Measurements from ENCODE around the gene ZNF883. TPM values are rescaled to one million over a fixed set of nuclear protein-coding genes. Genes with fewer than 3 reads are reported as not detected.

The ZNF883 gene
- total and polyA plus RNA-seq, 2 of the 8 experiments (the other 6 are each of a cell fraction or from before 2014, with no cell fraction given) = 6.1 to 20.2 TPM

DNA sequence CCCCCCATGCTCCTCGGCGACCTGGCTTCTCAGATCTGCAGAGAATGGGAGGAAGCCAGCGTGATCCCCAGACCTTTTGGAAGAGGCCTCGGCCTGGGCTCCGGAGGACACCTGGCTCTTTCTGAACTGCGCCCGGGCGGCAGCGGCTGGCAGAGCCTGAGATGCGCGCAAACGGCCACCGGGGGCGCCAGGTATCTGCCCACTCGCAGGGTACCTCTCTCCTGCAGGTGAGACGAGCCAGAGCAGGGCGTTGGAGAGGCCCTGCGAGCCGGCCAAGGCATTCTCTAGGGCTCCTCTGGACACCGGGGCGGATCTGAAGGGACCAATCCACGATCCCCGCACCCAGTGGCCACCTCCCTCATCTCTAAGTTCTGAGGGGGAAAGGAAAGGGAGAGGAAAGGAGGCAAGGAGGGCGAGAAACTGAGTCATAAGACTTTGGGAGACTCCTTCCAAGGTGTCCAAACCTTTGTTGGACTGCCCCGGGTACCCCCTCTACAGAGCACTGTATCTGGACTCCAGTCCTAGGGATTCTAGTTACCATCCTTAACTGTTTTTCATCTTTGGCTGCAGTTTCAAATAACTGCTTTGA is 66.3 kb downstream of the ZNF883 start:
- ChIA-PET POLR2A (ENCODE audit: partially characterized antibody) (interaction anchor here (1.1 kb wide), 1 partner anchor 10 kb away, joined by 3 read pairs; no protein-coding TSS in a partner anchor), CTCF (ENCODE audit: partially characterized antibody) (interaction anchor here (0.6 to 8.8 kb wide), 16 partner anchors 8 to 166 kb away, joined by 3 to 47 read pairs (median 4); no protein-coding TSS in a partner anchor)
- Histone ChIP-seq H3K79me1 (ENCODE audit: low read depth, low read length) (no peaks in the 10 kb centered on the region), H3K9ac (replicated peaks in 1 of 4; ENCODE audit: extremely low read depth in 1 of 4, low read depth in 3 of 4, low read length in 3 of 4) (no peak overlapping the region), H3K23me2 (ENCODE audit: low read depth, low read length) (no peaks in the 10 kb centered on the region), H3K4me3 (ENCODE audit: extremely low read depth in 1 of 4, insufficient read depth in 2 of 4, low read depth in 3 of 4, low read length in 4 of 4) (no peak overlapping the region), H2AFZ (ENCODE audit: low read length) (0 out of 2 replicates have a peak overlapping the region, but pooled peaks have one; percentile 40), H2BK15ac (ENCODE audit: low read length) (no peak overlapping the region), H3K23ac (ENCODE audit: insufficient read length) (no peak overlapping the region), H4K20me1 (replicated peaks in 1 of 2; ENCODE audit: control insufficient read depth in 1 of 2, insufficient read depth in 2 of 2, low read length in 2 of 2) (no peaks in the 10 kb centered on the region), H3K4me1 (replicated peaks in 1 of 4; ENCODE audit: control insufficient read depth in 3 of 4, insufficient read depth in 4 of 4, low read length in 3 of 4) (no peaks in the 10 kb centered on the region), H3K36me3 (ENCODE audit: control insufficient read depth in 2 of 4, insufficient read depth in 4 of 4, low read length in 3 of 4) (no peaks in the 10 kb centered on the region), H4K91ac (replicated peaks; ENCODE audit: insufficient read length, low read length) (no peak overlapping the region), H2BK120ac (replicated peaks; ENCODE audit: low read depth, low read length) (no peak overlapping the region), H2BK20ac (ENCODE audit: low read length) (no peak overlapping the region), H2AK5ac (ENCODE audit: low read depth, low read length) (no peak overlapping the region), H3K27me3 (replicated peaks in 1 of 4; ENCODE audit: control insufficient read depth in 3 of 4, extremely low read depth in 1 of 4, insufficient read depth in 3 of 4, low read length in 3 of 4) (peaks cover 0 to 3% (median under 1%) of the 10 kb centered on the region in 4 experiments; a peak in 3 of 7 replicates), H3K4me2 (ENCODE audit: insufficient read depth in 1 of 2, low read depth in 2 of 2, low read length in 2 of 2) (no peak overlapping the region), H3K14ac (ENCODE audit: insufficient read length) (no peak overlapping the region), H4K8ac (ENCODE audit: extremely low read depth, insufficient read depth, low read length) (peak overlapping the region; percentile 87; the same call in 1 of the 2 replicates), H3K79me2 (ENCODE audit: control insufficient read depth in 1 of 2, insufficient read depth in 2 of 2, low read length in 2 of 2) (no peaks in the 10 kb centered on the region), H3K27ac (ENCODE audit: low read depth, low read length) (no peak overlapping the region), H3K4ac (replicated peaks; ENCODE audit: insufficient read length, low read depth, low read length) (no peak overlapping the region), H2BK12ac (ENCODE audit: low read depth, low read length) (no peak overlapping the region), H3K9me3 (ENCODE audit: insufficient read depth in 2 of 2, low read depth in 1 of 2, low read length in 1 of 2) (peaks cover 5 to 10% of the 10 kb centered on the region in 2 experiments; a peak in 3 of 4 replicates), H2BK5ac (ENCODE audit: low read depth, low read length) (no peak overlapping the region), H3K56ac (replicated peaks; ENCODE audit: insufficient read length, low read depth, low read length) (no peak overlapping the region), H4K5ac (ENCODE audit: insufficient read length, low read depth, low read length) (no peak overlapping the region), H3K18ac (ENCODE audit: extremely low read depth, low read length) (no peak overlapping the region)
- DNase-seq (ENCODE audit: low read depth in 1 of 2, low spot score in 2 of 2) (peak; percentile 41 to 94), FAIRE-seq (no peak)
- WGBS, 2 experiments (ENCODE audit: extremely low coverage in 1 of 2, insufficient coverage in 1 of 2, insufficient read length in 1 of 2, insufficient replicate concordance in 2 of 2, low coverage in 1 of 2, low lambda C conversion rate in 2 of 2, missing lambda C conversion rate in 1 of 2) = 31% methylated on average over 24 of the region's 25 CpGs; no CpG with 5 or more reads in 1 of the 2 experiments
- TF ChIP-seq POU5F1 (IDR thresholded peaks at IDR 0.05; ENCODE audit: low read depth, low read length) (no peak), TBP (IDR thresholded peaks at IDR 0.05; ENCODE audit: low read depth, low read length) (peak; percentile 61), RNF2 (IDR thresholded peaks at IDR 0.05; ENCODE audit: borderline replicate concordance, low read depth, low read length, missing control alignments, poor library complexity, severe bottlenecking) (no peak), SIRT6 (IDR thresholded peaks at IDR 0.05; ENCODE audit: low read length) (no peak), CBX5 (IDR thresholded peaks at IDR 0.05; ENCODE audit: low read depth, low read length) (no peak), RXRA (IDR thresholded peaks at IDR 0.05; ENCODE audit: insufficient read depth, low read depth, low read length) (no peak), CHD1 (IDR thresholded peaks at IDR 0.05; ENCODE audit: low read depth, low read length) (no peak), BACH1 (IDR thresholded peaks at IDR 0.05; ENCODE audit: low read length) (no peak)
- TF ChIP-seq, protein P1, sequence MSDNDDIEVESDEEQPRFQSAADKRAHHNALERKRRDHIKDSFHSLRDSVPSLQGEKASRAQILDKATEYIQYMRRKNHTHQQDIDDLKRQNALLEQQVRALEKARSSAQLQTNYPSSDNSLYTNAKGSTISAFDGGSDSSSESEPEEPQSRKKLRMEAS (IDR thresholded peaks at IDR 0.05) = peak; percentile 16; the same call in 1 of the 2 replicates
- TF ChIP-seq, protein P2, sequence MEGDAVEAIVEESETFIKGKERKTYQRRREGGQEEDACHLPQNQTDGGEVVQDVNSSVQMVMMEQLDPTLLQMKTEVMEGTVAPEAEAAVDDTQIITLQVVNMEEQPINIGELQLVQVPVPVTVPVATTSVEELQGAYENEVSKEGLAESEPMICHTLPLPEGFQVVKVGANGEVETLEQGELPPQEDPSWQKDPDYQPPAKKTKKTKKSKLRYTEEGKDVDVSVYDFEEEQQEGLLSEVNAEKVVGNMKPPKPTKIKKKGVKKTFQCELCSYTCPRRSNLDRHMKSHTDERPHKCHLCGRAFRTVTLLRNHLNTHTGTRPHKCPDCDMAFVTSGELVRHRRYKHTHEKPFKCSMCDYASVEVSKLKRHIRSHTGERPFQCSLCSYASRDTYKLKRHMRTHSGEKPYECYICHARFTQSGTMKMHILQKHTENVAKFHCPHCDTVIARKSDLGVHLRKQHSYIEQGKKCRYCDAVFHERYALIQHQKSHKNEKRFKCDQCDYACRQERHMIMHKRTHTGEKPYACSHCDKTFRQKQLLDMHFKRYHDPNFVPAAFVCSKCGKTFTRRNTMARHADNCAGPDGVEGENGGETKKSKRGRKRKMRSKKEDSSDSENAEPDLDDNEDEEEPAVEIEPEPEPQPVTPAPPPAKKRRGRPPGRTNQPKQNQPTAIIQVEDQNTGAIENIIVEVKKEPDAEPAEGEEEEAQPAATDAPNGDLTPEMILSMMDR (IDR thresholded peaks at IDR 0.05; ENCODE audit: control extremely low read depth in 1 of 3, insufficient read depth in 1 of 3, low read depth in 1 of 3, low read length in 3 of 3) = peak; percentile 90 to 98 (median 91)
